Measurements from ENCODE around the gene SORCS3.

The SORCS3 gene

DNA sequence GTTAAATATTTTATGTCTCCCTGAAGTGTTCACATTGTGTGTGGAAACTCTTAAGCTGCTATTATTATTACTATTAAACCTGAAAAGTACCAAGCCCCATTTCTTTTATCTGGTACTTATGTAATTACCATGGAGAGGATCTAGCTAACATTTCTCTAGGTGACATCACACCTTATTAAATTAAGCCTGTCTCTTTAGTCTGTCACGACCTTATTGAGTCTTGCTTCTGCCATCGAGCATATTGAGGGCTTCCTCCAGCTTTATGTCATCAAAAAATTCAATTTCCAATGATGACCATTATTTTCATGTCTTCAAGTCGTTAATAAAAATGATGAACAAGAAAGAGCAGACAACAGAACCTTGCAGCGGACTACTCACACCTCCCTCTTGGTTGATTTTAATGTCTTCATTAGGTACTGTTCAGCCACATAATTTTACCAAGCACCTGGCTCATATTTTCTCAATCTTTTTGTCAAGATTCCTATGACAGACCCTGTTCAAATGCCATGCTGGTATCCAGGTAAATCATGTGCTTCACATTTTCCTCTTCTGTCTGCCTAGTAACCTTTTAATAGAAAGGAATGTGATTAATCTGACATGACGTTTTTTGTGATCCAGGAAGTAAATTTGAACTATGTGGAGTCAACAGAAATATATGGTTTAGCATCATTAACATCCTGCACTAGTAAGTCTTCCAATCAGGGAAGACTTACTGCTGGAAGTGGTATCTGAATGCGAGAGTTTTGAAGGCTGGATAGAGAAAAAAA, 556.7 kb downstream of the SORCS3 start:
- DNase-seq, result no peak

DNA sequence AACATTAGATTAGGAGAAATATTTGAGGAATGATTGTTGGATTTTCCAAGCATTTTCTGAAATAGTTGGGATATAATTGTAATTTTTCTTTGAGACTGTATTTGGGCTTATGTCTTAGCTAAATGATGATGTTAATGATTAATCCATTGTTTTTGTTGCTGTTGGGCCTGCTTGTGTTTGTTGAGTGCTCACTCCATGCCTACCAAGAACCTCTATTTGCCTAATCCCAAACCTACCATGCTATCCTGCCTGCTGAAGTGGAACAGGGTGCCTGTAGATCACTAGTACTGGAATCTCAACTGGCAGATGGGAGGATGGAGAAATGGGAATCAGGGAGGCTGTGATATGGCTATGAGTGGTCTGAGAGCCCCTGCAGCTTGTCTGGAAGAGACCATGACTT, 565.5 kb downstream of the SORCS3 start:
- DNase-seq, result no peak

DNA sequence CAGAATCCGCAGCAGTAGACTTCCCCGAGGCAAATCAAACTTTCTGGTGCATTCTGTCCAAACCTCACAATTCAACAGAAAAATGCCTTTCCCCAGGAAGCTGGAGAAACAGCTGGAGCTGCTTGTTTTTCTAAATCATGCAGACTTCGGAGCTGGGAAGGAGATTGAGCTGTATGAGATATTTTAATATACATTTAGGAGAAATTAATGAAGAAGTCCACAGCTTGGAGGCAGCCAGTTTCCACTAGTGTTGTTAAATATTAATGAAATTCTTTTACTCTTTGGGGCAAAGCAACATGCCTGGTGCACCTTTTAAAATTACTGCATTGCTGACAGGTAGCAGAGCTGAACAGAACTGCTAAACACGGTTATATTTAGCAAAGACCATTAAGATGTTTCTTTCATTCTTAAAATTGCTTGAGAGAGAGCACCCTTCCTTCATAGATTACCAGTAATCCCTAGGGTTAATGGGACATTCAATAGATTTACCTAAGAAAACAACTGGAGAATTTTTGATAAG, 566.4 kb downstream of the SORCS3 start:
- no peak for DNase-seq

DNA sequence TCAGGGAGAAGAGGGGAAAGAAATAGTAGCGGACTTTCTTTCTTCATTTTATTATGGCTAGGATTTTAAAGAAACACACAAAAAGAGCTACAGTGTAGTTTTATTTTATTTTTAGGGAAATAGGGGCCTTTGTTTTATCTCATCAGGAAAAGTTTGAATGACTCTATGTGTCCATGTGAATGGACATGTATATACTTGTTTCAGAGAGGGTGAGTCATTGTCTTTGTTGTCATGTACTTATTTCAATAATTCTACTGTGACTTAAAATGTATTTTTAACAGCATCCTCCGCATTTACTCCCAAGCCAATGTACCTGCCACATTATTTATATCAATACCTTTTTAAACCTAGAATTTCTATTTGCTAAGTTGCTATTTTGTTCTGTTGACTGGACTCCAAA, 569.5 kb downstream of the SORCS3 start:
- DNase-seq, result no peak

DNA sequence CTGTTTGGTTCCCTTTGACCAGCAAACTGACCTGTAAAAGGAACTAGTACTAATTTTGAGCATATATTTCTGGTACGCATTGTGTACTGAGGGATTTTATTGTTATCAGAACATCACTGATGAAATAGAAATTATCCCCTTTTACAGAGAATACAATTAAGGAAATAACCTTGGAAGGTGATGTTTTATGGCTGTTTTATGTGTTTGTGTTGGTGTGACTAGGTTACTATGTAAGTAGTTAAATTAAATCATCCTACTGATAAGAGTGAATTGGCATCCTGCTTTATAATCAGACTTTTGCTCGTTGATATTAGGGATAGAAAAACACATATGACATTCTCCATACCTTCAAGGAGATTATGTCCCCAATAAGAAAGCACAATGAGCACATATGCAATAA, 596.6 kb downstream of the SORCS3 start:
- DNase-seq, result no peak

DNA sequence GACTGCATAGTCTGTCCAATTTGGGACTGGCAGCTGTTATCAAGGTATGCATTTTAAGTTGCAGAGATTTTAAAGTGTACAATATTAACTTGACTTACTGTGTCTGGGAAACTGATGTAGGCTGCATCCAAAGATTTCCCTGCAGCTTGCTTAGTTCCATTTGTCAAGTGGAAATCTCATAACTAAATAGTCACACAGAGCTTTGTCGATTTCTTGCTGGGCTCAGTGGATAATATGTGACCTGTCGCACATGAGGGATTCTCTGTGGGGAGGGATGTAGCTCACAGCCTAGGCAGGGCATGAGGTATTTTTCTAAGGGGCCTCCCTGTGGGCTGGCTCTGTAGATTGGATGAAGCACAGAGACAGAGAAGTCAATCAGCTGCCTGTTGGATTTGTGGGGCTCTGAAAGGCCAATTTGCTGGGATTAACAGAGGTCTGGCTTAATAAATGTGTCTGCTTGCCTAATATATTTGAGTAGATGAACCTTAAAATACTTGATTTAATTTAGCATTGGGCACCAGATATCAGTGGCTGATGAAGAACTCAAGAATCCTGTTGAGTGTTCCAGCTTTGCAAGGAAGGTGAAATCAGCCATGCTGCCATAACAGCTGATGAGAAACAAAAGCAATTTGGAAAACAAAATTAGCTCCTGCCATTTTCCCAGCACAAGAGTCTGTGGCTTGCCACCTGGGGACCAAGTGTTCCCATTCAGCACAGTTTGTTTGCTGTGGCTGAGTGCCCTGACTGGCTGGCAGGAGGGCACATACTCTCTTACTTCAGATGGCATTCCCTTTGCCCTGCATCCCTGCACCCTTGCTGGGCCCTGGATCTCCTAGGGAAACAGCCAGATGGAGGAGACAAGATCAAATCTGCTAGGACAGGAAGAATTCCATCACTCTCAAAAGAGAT, 598.5 kb downstream of the SORCS3 start:
- no peak for DNase-seq

DNA sequence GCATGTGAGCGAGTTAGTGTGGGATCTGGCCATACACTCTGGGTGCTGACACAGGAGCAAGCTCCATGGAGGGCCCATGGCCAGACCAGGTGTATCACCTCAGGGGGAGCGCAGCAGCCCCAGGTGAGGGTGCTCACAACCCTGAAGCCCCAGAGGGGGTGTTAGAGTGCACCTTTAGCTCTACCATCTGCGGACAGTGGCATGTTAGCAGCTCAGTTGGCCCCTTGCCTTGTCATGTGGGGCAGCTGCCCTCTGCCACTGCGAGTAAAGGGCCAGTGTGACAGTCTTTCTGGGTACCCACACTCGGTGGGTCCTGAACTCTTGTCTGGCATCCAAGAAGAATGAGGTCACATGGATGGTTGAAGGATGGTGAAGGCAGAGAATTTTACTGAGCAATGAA, 600.2 kb downstream of the SORCS3 start:
- no peak for DNase-seq

DNA sequence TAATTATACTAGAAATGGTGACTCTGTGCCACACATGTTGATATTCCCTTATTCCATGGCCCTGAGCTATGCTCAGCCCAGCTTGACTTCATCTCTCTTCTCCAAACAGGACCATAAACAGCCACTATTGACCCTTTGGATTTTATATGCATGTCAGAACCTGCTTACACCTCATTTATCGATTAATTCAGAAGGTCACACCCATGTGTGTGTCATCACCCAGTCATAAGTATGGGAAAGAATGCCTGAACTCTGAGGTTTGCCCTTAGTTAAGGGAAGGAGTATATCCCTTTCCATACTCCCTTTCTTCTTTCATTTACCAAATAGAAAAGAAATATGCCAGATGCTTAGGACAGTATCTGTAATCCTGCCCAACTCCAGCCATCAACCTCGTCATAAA, 602.3 kb downstream of the SORCS3 start:
- no peak for DNase-seq

DNA sequence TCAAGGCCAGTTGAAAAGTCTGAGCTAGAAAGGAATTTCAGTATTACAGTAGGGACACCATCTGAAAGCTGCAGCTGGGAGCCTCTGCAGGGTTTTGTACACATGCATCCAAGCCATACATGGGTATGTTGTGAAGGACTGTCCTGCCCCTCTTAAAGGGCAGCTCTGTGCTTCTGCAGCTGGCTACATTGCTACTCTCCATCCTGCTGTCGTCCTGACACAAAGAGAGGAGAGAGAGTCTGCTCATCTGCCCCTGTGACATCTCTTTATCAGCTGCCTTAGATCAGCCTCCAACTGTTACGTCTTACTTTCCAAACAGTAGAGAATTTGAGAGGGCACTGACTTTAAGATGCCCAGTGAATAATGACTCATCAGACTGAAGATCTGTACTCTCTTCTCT, 602.7 kb downstream of the SORCS3 start:
- no peak for DNase-seq

DNA sequence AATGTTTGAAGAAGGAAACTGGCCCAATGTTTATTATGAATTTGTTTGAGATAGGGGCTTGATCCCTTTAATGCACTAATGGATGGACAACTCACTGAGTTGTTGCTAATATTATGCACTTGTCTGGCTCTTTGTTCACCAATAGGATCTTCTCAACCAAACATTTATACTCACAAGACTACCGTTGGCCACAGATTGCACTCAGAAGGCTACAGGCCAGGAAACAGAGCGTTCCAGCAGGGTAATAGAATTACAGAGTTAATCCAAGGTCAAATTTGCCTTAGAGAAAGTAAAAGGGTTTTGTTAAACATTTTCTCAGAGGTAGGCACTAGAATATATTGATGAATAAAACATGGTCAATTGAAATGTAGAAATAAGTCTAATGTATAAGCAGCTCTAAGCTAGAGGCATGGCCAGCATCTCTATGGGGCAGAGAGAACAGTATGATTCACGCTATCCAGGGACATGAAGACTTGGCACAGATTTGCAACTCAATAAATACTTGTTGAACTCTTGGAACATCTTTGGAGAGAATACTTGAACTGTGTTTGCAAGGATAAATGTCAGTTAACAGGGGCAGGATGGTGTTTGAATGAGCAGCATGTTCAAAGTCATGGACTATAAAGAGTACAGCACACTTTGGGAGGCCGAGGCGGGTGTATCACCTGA, 606.9 kb downstream of the SORCS3 start:
- DNase-seq, result no peak

DNA sequence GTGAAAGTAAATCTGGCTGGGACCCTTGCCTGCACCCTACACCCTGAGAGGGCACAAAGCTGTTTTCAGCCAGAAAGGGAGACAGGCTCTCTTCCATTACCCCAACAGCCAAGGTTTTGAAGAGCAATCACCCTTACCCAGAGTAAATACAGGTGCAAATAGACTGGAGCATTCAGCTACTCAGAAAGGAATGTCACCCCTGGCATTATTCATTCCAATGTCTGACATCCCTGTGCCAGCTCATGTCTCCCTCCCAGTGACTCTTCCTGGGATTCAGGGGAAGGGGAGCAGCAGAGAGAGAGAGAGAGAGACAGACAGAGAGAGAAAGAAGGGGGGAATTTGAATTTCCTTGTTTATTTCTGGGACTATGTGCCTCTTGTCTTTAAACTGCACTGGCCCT, 611.8 kb downstream of the SORCS3 start:
- peak in 1 of 2 experiments; percentile 3 for DNase-seq

DNA sequence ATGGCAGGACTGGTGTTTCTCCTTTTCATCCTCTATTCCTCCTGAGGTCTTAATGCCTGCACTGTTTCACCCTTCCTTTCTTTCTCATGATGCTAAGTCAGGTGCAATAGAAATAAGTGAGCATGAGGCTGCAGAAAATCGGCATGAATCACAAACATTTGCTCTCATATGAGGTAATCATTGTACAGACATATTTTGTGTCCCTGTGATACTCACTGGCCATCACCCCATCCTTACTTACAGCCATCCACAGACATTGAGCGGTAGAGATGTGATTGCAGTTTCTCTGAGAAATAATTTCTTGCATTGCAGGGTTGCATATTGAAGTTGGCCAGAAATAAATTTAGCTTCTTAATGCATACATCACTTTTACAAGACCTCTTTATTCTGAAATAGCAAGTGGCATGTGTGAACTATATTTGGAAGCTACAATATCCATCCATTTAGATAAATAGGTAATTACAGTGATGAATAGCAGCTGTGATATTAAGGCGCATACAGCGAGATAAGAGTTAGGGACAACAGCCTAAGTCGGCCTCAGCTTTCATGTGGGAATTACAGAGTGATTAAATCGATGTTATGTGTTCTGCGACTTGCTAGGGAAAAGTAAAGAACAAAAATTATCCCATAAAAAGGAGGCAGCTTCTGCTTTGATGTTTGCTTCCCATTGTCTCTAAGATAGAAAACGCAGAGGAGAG, 612.6 kb downstream of the SORCS3 start:
- DNase-seq, result peak in 1 of 2 experiments; percentile 43

DNA sequence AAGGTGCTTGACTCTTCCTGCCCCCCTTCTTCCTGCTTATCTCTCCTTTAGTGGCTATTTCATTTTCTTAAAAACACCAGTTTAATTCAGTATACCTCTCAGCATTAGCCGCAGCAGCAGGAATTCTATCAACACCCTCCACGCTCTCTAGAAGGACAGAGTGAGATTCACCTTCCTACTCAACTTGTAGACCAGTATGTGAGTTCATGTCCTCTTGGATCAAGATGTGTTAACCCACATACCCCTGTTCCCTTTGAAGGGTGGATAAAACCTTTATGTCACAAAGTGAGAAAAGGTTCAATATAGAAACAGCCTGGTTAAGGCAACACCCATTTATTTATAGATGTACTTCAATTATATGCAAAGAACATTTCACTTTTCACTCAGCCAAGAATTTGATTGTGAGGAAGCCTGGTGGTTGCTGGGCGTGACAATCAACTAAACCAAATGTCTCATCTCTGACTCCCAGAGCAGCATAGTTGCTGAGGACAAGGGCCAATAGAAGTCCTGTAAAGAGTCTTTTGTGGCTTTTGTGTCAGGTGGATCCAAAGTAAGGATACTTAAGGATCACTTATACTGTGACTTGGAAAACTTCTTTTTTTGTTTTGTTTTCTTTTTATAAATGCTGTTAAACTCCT, 617.1 kb downstream of the SORCS3 start:
- no peak for DNase-seq

DNA sequence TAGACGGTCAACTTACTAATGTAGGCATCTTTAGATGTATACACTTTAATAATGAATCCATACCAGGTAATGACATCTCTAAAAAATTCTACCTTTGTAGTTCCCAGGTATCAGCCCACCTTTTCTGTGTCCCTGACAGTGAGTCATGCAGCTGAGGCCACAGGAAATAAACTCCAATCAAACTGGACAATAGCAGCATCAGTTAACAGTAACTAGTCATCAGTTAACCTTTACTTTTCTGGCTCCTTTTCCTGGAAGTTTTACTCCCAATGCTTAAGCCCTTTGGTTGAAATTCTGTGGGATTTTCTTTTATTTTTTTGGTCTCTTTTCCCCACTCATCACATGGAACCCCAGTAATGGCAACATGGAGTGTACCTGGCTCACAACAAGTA, 617.6 kb downstream of the SORCS3 start:
- DNase-seq, result no peak

DNA sequence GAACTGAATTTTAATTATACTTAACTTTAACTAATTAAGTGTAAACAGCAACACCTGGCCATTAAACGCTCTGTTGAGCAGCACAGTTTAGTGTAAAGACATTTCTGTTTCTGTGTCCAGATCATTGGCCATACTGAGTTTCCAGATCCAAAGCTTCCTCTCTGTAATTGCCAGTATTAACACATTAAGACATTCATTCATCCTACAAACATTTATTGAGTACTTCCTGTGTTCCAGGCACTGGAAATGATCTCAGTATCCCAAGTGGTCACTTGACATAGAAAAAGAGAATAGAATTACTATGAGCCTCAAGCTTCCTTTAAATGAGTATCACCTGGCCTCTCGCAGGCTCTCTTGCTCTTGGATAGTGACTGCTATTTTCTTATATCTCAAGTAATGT, 618.1 kb downstream of the SORCS3 start:
- no peak for DNase-seq

DNA sequence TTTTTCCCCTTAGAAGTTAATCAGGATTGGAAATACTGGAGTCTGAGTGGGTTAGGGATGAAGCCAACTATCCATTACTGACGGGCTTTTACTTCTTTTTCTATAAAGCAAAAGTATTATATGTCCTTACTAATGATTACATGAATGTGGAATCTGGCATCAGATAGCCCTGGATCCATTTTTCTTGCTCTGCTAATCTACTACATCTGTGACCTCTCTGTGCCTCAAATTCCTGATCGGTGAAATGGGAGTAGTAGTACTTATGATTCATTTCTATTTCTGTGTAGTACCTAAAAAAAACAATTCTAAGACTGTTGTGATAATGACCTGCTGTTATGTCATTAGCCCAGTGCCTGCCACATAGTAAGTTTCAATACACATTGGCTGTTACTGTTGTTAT, 621.6 kb downstream of the SORCS3 start:
- DNase-seq, result no peak

DNA sequence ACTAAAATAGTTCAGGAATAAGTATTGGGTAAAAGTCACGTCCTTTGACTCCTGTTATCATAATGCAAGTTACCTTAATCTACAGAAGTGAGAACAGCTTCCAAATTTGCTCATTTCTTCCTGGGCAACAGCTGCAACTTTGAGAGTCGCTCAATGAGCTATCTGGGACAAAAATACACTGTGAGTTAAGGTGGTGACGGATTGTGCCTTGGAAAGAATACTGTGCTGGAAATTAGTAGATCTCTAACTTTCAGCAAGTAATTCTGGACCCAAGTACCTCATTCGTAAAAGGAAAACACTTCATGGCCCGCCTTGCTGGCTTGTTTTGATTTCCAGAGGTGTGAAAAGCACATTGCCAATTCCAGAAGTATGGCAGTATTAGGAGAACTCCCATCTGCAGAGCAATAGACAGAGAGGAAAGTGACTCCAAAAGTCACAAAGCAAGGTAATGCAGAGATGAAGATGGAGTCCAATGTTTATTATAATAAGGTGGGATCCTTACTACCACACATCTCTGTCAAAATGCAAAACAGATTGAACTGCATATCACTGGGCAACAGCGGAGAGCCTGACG, 626.0 kb downstream of the SORCS3 start:
- no peak for DNase-seq

DNA sequence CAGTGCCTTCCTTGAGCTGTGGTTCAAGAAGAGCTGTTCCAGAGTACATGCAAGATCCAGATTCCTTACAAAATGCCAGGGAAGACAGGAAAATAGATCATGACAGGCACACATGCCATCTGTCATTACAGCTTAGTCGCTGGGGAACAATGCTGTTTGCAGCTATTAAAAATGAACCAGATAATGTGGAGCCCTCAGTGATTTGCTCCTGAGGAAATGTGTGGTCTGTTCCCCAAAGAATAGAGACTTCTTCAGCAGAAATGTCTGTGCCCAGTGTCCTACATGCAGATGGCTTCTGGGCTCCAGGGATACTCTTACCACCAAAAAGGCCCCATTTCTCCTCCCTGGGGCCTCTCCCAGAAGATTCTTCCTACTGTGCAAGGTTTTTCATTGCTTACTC, 627.9 kb downstream of the SORCS3 start:
- DNase-seq, result no peak

DNA sequence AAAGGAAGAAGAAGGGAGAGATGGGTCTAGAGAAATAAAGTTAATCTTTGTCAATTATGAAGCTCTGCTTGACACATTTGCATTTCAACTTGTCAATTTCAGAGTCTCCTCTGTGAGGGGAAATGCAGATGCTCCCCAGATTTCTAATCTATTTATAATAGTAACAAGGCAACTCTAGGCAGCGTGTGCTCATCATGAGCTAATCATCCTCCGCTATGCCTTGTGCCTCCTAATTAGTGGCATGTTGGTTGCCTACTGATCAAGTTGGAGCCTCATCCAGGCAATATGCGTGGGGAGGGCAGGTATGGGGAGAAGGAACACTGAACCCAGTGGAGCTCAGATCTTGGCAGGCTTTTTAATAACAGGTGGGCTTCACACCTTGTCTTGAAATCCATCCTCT, 628.6 kb downstream of the SORCS3 start:
- no peak for DNase-seq

DNA sequence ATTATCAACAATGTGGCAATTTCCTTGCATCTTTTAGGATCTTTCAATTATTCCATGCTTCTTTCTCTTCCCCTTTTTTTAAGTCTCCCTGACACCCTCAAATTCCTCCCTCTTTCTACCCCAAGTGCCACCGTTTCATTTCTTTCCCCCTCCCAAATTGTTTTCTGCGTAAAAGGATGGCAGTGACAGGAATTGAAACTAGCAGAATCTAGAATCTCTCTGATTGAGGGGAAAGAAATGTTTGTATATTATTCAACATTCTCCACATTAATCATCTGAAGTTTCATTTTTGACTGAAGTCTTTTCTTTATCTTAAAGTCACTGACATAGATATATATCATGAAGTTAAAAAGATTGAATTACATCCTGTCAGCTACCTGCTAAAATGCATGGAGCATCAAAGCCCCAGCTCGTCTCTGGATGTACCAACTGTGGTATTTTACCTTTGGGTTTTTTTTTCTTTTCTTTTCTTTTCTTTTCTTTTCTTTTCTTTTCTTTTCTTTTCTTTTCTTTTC, 633.5 kb downstream of the SORCS3 start:
- no peak for DNase-seq

DNA sequence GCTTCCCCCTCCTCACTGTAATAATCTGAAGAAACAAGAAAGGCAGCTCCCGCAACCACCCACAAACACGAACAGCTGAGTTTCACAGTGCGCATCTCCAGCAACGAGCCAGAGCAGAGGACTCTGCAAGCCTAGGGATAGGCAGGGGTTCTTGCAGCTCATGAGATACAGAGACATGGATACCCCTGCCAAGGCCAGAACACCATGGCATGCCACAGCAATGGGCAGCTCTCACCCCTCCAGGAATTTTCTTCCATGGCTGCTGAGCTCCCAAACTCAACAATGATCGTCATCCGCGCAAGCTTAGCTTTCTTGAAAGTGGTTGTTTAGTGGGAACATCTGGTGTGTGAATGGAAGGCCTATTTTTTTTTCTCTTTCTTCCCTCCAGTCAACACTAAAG, 637.3 kb downstream of the SORCS3 start:
- no peak for DNase-seq

DNA sequence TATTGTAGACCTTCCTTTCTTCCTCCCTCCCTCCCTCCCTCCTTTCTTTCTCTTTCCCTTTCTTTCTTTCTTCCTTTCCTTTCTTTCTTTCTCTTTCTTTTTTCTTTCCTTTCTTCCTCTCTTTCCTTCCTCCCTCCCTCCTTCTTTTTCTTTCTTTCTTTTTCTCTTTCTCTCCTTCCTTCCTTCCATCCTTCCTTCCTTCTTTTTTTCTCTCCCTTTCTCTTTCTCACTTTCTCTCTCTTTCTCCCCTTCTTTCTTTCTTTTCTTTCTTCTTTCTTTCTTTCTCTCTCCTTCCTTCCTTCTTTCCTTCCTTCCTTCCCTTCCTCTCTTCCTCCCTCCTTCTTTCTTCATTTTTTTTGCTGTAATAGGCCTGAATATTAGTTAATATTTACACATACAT, 638.0 kb downstream of the SORCS3 start:
- no peak for DNase-seq

All from NCI-H1930 (cell line).